NCI-H1048 (cell line): Measurements from ENCODE around the gene NPHS1.
"Not testable (repeated sequence)": the region's sequence is repeated elsewhere in the genome, so short reads cannot be mapped to it uniquely, and the experiment has no call there.

Source experiments
- DNase-seq: peaks from one replicate; lab custom pipeline; 2025; lab: John Stamatoyannopoulos, UW

Gene NPHS1

DNA sequence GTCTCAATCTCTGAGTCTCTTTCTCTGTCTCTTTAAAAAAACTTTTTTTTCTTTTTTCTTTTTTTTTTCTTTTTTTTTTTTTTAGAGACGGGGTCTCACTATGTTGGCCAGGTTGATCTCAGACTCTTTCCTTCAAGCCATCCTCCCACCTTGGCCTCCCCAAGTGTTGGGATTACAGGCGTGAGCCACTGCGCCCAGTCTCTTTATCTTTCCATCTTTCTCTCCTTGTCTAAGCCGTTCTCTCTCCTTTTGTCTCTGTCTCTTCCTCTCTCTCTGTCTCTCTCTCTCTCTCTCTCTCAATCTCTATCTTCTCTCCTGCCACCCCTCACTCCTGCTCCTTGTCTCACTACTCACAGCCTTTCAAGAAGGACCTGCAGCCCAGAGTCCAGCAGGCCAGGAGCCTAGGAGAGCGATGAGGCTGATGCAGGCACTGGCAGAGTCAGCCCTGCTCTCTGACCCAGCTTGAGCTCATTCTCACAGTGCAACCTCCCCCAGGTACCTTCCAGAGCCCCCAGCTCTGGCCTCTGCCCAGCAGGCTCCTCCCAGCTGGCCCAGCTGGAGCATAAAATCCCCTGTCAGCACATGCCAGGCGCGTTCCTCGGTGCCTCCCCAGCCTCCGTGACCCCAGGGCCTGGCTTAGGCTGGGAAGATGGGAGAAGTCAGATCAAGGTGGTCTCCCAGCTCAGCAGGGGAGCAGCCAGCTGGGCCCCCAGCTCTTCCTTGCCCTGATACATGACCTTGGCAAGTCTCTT is at the start of gene NPHS1:
TSS of gene NPHS1 (minus strand) at position 476 of the 752 bp plus-strand sequence. CDS start 667 bp downstream, outside the sequence.
- DNase-seq = no peak

GRCh38 chr19:35901055-35901644 is 48.8 kb upstream of the NPHS1 start:
- no peak for DNase-seq

- DNase-seq = peak; percentile 67
These were observed 47.4 kb upstream of the NPHS1 start for GRCh38 chr19:35899547-35900214.

DNA sequence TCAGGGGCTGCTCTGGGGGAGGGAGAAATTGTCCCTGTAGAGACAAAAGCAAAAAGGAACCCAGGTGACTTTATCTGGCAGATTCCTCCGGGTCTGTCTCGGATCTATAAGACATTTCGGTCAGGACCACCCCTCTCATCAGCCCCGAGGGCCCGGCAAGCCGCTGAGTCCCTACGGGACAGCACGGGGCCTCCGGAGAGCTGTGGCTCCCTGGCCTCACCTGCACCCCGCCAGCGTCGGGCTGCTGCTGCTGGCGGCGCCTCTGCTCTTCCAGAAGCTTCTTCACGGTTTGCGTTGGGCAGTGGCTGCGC is 46.1 kb upstream of the NPHS1 start:
- no peak for DNase-seq

- no peak for DNase-seq
These were observed 45.6 kb upstream of the NPHS1 start for GRCh38 chr19:35897706-35898451.

DNA sequence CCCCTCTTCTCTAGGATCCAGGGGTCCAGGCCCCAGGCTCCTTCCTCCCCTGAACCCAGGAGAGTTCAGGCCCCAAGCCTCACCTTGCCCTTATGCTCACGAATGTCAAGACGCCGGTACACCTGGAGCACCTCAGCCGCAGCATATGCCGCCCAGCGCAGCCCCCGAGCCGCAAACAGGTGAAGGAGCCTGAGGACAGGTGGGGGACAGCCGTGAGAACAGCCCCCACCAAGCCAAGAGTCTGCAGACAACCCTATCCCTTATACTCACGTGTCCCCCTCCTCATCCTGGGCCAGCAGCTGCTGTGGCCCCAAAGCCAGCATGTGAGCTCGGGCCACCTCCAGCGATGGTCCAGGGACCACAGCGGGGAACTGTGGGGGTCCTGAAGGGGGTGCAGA is 44.3 kb upstream of the NPHS1 start:
- no peak for DNase-seq

GRCh38 chr19:35895911-35896642 is 43.8 kb upstream of the NPHS1 start:
- no peak for DNase-seq

GRCh38 chr19:35894342-35894741 is 42.0 kb upstream of the NPHS1 start:
- DNase-seq = no peak

DNA sequence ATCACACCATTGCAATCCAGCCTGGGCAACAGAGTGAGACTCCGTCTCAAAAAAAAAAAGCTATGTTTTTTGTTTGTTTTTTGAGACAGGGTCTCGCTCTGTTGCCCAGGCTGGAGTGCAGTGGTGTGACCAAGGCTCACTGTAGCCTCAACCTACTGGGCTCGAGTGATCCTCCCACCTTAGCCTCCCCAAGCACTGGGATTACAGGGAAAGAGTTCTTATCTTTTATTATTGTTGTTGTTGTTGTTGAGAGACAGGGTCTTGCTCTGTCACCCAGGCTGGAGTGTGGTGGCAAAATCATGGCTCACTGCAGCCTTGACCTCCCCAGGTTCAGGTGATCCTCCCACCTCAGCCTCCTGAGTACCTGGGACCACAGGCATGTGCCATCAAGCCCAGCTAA is 39.5 kb upstream of the NPHS1 start:
- not testable (repeated sequence) for DNase-seq

DNA sequence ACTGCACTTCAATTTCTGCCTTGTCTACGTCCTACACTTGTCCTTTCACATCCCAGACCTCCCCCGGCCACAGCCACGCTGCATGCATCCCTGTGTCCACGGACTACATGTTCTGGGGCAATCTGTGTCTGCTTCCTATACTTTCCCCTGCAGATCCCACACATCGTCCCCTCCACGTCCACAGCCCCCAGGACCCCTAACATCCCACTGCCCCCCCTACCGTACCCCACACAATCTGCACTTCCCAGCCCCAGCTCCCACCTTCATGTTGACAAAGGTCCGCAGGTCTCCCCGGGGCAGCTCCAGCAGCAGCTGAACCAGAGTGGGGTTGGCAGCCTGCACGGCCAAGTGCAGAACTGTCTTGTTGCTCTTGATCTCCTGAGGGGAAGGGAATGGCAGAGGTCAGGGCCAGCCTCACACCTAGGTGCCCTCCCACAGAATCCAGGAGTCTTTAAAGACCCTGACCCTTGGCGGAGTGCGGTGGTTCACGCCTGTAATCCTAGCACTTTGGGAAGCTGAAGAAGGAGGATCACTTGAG is 37.9 kb upstream of the NPHS1 start:
- no peak for DNase-seq

GRCh38 chr19:35889370-35890112 is 37.2 kb upstream of the NPHS1 start:
- DNase-seq = no peak

DNA sequence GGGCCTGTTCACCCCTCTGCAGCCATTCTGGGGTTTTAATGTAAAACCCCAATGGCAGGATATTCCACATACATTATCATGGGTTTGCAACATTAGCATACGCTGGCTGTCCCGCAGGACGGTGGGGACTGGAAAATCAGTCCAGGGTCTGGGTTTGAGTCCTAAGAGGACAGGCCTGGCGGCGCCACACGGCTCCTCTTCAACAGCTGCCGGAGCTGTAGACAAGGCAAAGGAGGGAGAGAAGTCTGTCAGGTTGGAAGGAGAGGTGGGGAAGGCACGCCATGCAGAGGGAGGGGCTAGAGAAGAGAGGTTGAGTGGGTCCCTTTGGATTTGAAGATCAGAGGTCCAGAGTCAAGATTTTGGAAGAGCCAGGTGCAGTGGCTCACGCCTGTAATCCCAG is 36.1 kb upstream of the NPHS1 start:
- no peak for DNase-seq

DNA sequence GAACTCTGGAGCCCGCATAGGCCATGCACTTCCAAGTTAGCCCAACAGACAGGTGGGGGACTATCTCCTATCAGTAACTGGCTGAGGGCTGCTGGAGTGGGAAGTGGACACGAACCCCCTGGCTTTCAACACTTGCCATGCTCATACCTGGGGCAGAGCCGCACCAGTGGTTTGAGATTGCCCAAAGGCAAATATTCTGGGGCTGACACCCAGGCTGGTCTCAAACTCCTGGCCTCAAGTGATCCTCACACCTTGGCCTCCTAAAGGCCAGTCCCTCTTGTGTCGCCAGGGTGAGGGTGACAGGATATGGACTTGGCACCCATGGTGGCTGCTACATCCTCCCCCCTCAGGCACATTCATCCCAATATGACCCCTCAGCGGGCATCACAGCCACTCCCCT is 34.9 kb upstream of the NPHS1 start:
- no peak for DNase-seq

DNA sequence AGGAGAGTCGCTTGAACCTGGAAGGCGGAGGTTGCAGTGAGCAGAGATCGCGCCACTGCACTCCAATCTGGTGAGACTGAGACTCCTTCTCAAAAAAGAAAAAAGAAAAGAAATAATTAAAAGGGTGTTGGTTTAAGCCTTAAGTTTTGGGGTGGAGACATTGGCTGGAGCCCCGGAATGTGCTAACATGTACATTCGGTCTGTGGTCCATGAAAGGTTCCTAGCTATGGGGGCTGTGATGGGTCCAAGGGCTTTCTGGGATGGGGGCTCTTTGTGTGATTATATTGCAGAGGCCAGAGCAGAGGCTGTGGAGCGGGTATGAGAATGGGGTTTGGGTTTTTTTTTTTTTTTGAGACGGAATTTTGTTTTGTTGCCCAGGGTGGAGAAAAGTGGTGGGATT is 33.6 kb upstream of the NPHS1 start:
- DNase-seq = no peak

DNA sequence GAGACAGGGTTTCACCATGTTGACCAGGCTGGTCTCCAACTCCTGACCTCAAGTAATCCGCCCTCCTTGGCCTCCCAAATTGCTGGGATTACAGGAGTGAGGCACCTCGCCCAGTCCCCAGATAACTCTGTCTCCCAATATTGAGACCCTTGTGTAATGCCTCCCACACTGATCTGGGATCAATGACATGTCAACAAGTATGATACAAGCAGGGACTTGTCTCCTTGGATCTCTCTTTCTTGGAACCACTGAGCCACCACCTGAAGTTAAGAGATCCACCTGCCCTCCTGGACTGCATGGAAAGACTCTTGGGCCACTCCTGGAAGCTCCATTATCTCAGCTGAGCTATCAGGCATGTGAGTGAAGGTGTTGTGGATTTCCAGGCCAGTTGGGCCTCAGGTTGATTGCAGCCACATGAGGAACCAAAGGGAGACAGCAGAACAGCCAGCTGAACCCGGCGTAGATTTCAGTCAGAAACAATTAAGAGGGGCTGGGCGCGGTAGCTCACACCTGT is 33.0 kb upstream of the NPHS1 start:
- DNase-seq = no peak

DNA sequence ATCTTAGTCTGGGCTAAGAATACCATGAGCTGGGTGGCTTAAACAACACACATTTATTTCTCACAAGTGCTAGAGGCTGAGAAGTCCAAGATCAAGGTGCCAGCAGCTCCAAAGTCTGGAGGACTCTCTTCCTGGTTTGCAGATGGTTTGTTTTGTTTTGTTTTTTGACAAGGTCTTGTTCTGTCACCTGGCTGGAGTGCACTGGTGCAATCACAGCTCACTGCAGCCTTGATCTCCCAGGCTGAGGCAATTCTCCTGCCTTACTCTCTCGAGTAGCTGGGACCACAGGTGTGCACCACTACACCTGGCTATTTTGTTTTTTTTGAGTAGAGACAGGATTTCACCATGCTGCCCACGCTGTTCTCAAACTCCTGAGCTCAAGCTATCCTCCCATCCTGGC is 31.6 kb upstream of the NPHS1 start:
- DNase-seq = no peak

DNA sequence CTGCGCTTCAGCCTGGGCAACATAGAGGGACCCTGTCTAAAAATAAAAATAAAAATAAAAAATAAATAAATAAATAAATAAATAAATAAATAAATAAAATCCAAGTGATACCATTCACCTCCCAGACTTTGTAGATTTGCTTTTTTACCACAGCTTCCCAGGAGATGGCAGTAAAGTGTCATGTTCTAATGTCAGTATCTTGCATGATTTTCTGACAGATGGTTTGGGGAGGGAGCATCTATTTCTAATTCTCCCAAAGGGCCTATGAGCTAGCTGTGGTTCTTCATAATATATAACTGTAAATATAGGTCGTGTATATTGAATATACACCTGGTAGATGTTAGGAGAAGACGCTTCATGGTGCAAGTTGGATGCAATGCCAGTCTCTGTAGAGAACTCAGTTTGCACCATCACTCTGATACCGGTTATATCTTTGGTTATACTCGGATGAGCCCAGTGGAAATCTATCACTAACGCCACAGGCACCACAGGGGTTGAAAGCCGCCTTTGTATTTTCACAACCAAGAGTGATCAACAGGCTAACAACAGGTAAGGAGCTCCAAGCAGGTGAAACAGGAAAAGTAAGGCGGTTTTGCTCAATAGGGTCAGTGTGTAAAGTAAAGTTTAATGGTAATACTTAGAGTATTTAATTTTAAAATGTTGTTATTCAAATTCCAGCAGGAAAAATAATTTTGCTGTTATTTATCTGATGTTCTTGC is 30.0 kb upstream of the NPHS1 start:
- no peak for DNase-seq

DNA sequence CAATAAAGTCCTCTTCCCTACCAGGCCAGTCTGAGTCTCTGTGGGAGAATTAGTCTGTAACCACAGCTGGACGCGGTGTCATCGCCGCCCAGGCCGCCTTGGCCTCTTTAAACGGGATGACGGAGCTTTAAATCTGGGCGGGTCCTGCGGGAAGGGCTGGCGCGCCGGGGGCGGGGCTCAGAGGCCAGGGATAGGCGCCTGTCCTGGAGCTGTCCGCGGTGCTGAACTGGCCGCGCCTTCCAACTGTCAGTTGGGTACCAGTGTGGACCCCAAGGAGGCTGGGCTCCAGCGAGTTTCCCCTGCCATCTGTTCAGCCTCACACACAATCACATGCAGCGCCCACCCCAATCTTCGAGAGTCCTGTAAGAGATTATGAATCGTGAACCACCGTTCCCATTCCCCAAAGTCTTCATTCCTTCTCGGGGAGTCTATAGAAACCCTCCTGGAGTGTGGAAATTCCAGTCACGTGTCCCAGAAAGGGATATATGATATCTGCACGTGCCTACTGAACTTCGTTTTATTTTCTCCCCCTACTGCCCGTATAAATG is 27.5 kb upstream of the NPHS1 start:
- DNase-seq = peak; percentile 78

DNA sequence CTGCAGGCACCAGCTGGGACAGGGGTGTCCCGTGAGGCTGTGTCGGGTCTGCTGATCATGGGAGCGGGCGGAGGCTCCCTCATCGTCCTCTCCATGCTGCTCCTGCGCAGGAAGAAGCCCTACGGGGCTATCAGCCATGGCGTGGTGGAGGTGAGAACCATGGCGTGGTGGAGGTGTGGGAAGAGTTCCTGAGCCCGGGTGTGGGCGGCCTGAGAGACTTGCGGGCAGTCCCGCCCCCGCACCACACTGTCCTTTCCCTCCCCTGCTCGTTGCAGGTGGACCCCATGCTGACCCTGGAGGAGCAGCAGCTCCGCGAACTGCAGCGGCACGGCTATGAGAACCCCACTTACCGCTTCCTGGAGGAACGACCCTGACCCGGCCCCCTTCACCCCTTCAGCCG is 26.8 kb upstream of the NPHS1 start:
- no peak for DNase-seq

DNA sequence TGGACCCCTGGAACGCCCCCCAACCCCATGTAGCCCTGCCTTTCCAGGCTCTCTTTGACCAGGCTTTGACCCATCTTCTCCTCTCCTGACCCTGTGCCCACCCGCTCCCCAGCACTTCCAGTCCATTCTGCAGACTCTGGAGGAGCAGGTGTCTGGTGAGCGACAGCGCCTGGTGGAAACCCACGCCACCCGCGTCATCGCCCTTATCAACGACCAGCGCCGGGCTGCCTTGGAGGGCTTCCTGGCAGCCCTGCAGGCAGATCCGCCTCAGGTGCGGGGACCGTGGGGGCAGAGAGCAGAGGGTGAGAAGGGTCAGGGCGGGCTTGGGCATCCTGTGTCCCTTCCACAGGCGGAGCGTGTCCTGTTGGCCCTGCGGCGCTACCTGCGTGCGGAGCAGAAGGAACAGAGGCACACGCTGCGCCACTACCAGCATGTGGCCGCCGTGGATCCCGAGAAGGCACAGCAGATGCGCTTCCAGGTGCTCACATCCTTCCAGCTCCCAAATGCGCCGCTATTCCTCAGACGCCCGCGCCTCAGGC is 22.2 kb upstream of the NPHS1 start:
- DNase-seq = no peak
